ENCODE data around the gene CAPN15.
"Not testable (repeated sequence)": the region's sequence is repeated elsewhere in the genome, so short reads cannot be mapped to it uniquely, and the experiment has no call there.

The CAPN15 gene

DNA sequence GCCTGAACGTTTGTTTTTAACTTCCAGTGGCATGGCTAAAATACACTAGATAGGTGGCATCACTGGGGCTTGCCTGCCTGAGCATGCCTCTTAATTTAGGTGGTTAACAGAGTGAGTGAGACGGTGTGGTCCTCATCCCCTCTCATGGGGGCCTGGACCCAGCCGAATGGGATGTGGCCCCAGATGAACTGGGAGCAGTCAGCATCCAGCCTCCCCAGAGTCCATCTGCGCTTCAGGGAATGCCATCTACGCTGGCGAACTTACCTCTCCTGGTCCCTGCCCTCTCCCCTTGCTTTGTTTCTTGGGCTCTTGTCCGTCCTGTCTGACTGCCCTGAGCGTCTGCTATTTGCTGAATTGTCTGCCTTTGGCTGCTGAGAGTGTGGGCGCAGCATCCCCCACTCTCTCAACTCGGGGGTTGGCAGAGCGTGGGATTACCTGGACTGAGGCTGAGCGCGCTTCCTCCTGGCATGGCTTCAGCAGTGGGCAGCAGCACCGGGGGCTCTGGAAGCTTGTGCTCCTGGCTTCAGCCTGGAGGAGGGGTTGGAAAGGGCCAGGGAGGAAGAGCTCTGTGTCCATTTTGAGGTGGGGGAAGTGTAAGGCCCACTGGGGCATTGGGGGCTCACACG is 64.5 kb downstream of the CAPN15 start:
- no peak for DNase-seq (ENCODE audit: low read depth in 3 of 3)

DNA sequence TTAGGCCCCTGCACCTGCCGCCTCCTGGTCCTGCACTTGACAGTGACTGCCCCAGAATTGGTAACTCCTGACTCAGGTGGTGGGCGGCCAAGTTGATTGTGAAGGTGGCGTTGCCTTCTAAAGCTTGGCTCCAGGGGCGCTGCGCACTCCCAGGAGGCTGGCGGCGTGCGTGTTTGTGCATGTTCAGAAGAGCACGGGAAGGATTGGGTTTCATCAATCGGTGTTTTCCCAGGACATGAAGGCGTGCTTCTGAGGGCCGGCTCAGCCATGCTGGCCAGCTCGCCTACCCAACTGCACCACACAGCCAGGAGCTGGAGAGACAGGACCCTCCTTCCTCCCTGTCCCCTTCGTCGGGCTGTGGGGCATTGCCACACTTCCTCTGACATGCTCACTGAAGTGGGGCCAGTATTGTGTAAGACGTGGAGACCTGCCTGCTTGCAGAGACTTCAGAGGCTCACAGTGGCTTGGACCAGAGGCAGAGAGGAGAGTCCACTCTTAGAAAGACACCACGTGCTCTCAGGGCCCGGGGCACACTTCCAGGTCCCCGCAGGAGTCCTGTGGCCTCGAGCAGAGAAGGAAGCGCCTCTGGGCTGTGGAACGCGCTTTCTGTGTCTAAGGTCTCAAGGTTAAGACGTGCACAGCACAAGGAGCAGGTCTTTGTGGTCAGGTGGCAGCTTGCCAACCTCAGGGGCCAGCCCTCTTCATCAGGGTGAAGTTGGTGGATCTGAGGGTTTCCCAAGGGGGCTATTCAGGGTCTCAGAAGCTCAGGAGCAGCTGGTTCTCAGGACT is 65.2 kb downstream of the CAPN15 start:
- no peak for DNase-seq (ENCODE audit: low read depth in 3 of 3)

DNA sequence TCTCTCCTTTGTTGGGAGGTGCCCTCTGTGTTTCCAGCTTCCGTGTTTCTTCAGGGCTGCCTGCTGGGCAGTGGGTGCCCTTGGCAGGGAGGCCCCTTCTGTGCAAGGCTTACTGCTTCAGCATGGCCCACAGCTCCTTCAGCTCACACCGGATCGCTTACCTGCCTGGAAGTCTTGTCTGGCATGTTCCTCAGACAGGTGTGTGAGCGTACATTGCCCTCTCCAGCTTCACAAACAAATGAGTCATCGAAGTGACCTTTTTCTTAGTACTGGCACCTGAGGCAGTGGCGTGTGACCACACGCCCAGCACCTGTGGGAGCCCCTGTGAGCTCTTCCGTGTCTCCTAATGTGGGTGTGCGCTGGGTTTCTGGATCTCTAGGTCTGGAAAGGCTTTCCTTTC is 65.9 kb downstream of the CAPN15 start:
- DNase-seq (ENCODE audit: low read depth in 3 of 3): no peak

DNA sequence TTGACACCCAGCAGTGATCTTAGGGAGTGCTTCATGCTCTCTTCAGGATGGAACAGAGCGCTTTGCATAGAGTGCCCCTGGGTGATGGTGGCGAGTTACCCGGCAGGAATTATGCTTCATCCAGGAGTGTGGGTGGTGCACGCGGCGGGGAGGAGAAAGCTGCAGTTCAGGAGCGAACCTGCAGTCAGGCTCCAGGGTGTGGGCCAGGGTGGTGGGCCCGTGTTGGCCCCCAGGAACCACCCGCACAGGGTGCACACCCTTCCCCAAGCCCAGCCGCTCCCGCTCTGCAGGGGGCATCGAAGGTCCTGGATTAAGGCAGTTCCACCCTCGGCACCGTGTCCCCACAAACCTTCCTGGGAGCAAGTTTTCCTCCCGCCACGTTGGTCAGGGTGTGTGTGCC is 66.3 kb downstream of the CAPN15 start:
- DNase-seq (ENCODE audit: low read depth in 3 of 3): no peak

DNA sequence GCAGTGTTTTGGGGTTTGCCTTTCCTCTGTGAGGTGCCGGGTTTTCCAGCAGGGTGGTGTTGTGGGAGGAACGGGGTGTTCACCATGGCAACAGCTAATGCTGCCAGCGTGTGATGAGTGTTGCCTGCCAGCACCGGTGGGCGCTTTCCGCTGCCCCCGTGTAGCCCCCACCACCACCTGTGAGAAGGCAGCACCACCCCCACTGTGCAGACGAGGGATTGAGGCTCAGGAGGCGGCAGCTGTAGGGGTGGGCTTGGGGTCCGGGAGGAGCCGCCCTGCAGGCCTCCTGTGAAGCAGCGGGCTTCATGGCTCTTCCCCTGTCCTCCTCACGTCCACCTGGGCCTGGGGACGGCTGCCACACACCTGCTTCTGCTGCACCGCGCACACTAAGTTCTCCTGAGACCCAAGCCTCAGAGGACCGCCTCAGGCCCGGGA is 67.6 kb downstream of the CAPN15 start:
- DNase-seq (ENCODE audit: low read depth in 3 of 3): no peak

DNA sequence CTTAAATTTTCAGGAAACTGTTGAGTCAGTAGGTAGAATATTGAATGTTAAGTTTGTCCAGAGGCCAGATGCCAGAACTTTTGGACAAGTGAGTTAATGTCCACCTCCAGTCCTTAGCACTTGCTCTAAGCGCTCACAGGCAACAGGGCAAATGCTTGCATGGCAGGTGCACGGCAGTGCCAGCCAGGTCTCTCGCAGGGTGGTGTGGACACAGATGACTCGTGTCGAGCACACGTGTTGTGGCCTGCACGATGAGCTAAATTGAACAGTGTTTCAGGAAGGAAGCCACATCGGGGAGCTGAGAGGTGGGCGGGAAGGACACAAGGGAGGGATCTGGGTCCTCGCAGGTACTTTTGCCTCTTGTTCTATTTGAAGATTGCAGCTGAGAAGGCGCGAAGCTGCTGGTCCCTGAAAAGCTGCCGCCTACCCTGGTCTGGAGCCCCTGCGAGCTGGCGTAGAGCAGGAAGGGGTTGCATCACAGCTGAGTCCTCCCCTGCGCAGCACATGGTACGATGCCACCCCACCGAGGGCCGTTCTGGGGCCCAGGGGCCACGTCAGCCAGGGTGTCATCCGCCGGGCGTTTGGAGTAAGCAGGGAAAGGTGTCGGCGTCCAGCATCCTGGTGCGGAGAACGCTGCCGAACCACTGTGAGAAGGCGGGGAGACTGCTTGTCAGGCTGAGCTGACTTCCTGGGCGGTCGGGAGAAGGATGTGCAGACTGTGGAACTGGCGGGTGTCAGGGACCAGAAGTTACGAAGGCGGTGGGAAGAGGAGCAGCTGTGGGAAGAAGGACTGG is 68.6 kb downstream of the CAPN15 start:
- no peak for DNase-seq (ENCODE audit: low read depth in 3 of 3)

DNA sequence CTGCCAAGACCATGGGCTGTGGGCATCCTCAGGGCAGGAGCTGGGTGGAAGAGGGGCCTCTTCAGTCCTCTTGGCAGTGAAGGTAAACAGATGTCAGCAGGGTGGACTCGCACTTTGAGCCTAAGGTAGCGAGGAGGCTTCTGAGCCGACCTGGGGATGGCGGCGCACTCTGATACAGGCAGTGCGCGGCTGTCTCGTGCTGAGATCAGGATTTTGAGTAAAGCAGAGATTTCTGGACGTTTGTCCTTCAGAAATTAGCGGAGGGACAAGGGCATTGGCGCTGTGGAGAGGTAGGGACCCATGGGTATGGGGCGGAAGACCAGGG is 69.2 kb downstream of the CAPN15 start:
- no peak for DNase-seq (ENCODE audit: low read depth in 3 of 3)

DNA sequence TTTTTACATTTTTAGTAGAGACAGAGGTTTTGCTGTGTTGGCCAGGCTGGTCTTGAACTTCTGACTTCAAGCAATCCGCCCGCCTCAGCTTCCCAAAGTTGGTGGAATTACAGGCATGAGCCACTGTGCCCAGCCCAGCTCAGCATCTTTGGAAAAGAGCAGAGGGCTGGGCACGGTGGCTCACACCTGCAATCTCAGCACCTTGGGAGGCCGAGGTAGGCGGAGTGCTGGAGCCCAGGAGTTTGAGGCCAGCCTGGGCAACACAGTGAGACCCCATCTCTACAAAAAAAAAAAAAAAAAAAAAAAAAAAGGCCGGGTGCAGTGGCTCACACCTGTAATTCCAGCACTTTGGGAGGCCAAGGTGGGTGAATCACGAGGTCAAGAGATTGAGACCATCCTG is 70.1 kb downstream of the CAPN15 start:
- DNase-seq (ENCODE audit: low read depth in 3 of 3): not testable (repeated sequence)

DNA sequence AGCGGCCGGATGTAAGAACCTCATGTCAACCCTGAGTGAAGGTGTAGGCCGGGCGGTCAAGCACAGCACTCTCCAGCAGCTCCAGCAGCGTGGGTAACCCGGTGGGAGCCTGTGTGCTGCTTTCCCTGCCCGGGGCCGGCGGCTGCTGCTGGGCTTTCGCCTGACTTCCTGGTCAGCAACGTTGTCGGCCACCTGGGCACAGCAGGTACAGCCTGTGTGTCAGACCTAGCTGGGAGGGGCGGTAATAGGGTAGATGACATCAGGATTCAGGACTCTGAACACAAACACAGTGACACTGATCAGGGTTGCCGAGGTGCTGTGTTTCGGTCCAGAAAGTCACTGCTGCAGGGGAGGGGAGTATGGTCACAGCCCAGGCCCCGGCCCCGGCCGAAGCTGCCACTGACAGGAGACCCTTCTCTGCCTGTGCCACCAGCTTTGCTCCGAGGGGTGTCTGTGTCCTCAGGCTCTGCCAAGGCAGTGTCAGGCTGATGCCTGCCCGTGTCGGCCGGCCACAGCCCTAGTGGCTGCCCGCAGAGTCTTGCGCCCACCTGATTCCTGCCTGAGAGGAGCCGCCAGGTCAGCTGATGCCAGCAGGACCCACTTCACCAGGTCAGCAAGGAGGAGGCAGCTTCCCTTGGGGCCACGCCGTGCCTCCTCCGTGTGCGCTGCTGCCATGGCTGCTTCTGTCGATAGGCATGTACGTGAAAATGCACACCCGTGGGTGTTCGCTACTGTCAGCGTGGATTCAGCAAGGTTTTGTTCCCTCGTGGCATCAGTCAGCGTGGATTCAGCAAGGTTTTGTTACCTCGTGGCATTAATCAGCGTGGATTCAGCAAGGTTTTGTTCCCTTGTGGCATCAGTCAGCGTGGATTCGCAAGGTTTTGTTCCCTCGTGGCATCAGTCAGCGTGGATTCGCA is 71.6 kb downstream of the CAPN15 start:
- DNase-seq (ENCODE audit: low read depth in 3 of 3): no peak

DNA sequence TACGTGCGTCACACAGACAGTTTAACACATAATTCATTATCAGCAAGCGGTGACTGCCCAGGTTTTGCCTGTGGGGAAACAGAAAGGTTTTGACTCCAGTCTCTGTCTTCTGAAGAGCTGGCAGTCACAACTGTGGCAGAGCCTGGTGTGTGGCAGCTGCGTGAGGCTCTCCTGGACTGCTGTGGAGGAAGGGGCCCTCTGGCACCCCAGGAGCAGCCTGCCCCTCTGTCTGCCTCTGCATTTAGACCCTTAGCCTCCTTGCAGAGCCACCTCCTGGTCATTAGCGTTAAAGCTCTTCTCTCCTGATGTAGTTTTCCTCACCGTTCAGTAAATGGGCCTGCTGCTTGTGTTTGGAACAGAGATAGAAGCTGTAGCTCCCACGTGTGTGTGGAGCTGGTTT is 73.3 kb downstream of the CAPN15 start:
- no peak for DNase-seq (ENCODE audit: low read depth in 3 of 3)

DNA sequence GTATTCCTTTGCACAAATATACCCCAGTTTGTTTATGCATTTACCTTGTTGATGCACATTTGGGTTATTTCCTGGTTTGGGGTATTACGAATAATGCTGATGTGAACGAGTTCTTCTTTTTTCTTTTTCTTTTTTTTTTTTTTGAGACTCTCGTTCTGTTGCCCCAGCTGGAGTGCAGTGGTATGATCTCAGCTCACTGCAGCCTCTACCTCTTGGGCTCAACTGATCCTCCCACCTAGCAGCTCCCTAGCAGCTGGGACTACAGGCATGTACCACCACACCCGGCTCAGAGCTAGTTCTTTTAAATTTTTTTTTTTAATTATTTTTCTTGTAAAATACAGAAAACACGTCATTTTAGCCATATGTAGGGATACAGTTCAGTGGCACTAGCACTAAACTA is 76.4 kb downstream of the CAPN15 start:
- DNase-seq (ENCODE audit: low read depth in 3 of 3): no peak
